NCI-H2029 (cell line): ENCODE data around the gene VSX1.

Experiments
- DNase-seq: peaks from one replicate; lab custom pipeline; 2025; lab: John Stamatoyannopoulos, UW

The VSX1 gene

GRCh38 chr20:25053255-25054031, 28.5 kb downstream of the VSX1 start:
- no peak for DNase-seq

- DNase-seq = no peak
Measured at GRCh38 chr20:25052255-25053194, 29.4 kb downstream of the VSX1 start.

GRCh38 chr20:25051386-25052155, 30.4 kb downstream of the VSX1 start:
- DNase-seq = no peak

GRCh38 chr20:25050501-25051350, 31.2 kb downstream of the VSX1 start:
- DNase-seq = no peak

GRCh38 chr20:25050082-25050481, 31.9 kb downstream of the VSX1 start:
- no peak for DNase-seq

GRCh38 chr20:25049261-25050060, 32.5 kb downstream of the VSX1 start:
- DNase-seq = no peak

- no peak for DNase-seq
Measured at GRCh38 chr20:25048519-25048952, 33.4 kb downstream of the VSX1 start.

GRCh38 chr20:25047766-25048165, 34.2 kb downstream of the VSX1 start:
- DNase-seq = no peak

GRCh38 chr20:25046736-25047666, 34.9 kb downstream of the VSX1 start:
- no peak for DNase-seq

- no peak for DNase-seq
Measured at GRCh38 chr20:25046181-25046641, 35.7 kb downstream of the VSX1 start.

GRCh38 chr20:25045343-25045712, 36.6 kb downstream of the VSX1 start:
- DNase-seq = no peak

GRCh38 chr20:25044660-25045342, 37.1 kb downstream of the VSX1 start:
- DNase-seq = no peak

GRCh38 chr20:25044261-25044560, 37.7 kb downstream of the VSX1 start:
- no peak for DNase-seq

- DNase-seq = no peak
Measured at GRCh38 chr20:25043499-25044260, 38.3 kb downstream of the VSX1 start.

GRCh38 chr20:25042531-25043498, 39.1 kb downstream of the VSX1 start:
- peak; percentile 28 for DNase-seq

GRCh38 chr20:25041813-25042530, 40.0 kb downstream of the VSX1 start:
- DNase-seq = no peak
